GM23248 (cell line): Measurements from ENCODE around the gene BRD1.

Experiments
- EZH2 ChIP-seq: fragments of 200-600 bp; sonication (generic); IDR thresholded peaks from 2 replicates; pipeline ENCODE4 v1.6.1; 2018; ENCODE audit warnings: antibody characterized with exemption, mild to moderate bottlenecking; ENCODE audit not compliant: insufficient read depth, poor library complexity, severe bottlenecking
- EZH2phosphoT487 ChIP-seq: fragments of 200-600 bp; sonication (generic); IDR thresholded peaks from 2 replicates; pipeline ENCODE4 v1.6.1; 2018; ENCODE audit warnings: antibody characterized with exemption, moderate library complexity, mild to moderate bottlenecking, low read depth; ENCODE audit not compliant: insufficient read depth

- TF ChIP-seq EZH2, result no peak
- TF ChIP-seq EZH2phosphoT487, result no peak
Measured at GRCh38 chr22:49756201-49756600, 71.5 kb downstream of the BRD1 start.
